Activated naive CD4-positive, alpha-beta T cell treated with anti-CD3 and anti-CD28 coated beads, Interleukin-2, amount 50 U/mL, for 16 hours (primary cell): ENCODE measurements around the gene HSPB2.

Experiments
- DNase-seq: peaks from one replicate; pipeline ENCODE4 v3.0.0-alpha.2; 2020

The HSPB2 gene

GRCh38 chr11:111939836-111940604, 27.5 kb downstream of the HSPB2 start:
- DNase-seq, result no peak

- no peak for DNase-seq
Observed at GRCh38 chr11:111941963-111942362, 29.4 kb downstream of the HSPB2 start.

GRCh38 chr11:111942829-111943228, 30.3 kb downstream of the HSPB2 start:
- DNase-seq, result no peak

- DNase-seq, result no peak
Observed at GRCh38 chr11:111944139-111944538, 31.6 kb downstream of the HSPB2 start.

- DNase-seq, result no peak
Observed at GRCh38 chr11:111944651-111945051, 32.1 kb downstream of the HSPB2 start.

GRCh38 chr11:111945198-111945597, 32.7 kb downstream of the HSPB2 start:
- DNase-seq, result no peak

- no peak for DNase-seq
Observed at GRCh38 chr11:111946499-111946898, 34.0 kb downstream of the HSPB2 start.

GRCh38 chr11:111947143-111947542, 34.6 kb downstream of the HSPB2 start:
- DNase-seq, result no peak

- DNase-seq, result no peak
Observed at GRCh38 chr11:111949519-111950426, 37.2 kb downstream of the HSPB2 start.

- DNase-seq, result no peak
Observed at GRCh38 chr11:111951565-111951964, 39.0 kb downstream of the HSPB2 start.

GRCh38 chr11:111954154-111954553, 41.6 kb downstream of the HSPB2 start:
- DNase-seq, result no peak

- no peak for DNase-seq
Observed at GRCh38 chr11:111957663-111958444, 45.3 kb downstream of the HSPB2 start.

- DNase-seq, result no peak
Observed at GRCh38 chr11:111960916-111961315, 48.4 kb downstream of the HSPB2 start.

- no peak for DNase-seq
Observed at GRCh38 chr11:111961389-111962300, 49.1 kb downstream of the HSPB2 start.
